Activated CD4-positive, CD25-positive, alpha-beta regulatory T cell treated with anti-CD3 and anti-CD28 coated beads, Interleukin-2, amount 50 U/mL, for 72 hours (primary cell): ENCODE results near the gene MGAT3.
"Not testable (repeated sequence)": the region's sequence is repeated elsewhere in the genome, so short reads cannot be mapped to it uniquely, and the experiment has no call there.

ENCODE experiments used
- DNase-seq: peaks from one replicate; pipeline ENCODE4 v3.0.0; 2021

Gene MGAT3

DNA sequence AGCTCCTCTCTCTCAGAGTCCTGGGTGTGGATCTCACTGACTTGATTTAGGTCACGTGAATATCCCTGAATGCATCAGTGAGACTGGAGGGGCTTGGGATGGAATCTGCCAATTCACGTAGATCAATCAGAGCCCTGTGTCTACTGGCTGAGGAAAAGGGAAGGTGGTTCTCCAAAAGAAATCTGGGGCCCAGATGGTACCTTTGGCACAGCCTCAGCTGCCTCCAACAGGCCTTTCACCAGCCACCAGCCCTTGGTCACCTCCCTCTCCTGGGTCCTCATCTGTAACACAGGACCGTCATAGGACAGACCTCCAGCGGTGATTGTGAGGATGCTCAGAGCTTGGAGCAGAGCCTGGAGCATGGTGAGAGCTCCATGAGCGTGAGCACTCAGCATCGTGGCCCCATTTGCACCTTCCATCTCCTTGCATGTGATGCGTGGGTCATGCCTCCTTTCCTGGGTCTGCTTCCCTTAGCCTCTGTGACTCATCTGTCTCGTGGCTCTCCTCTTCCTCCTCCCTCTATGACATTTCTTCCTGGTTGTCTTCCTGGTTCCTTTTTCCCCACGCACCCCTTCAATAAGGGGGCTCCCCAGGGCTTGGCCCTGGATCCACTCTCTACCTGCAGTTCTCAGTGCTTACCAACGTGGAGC lies 37.8 kb downstream of the MGAT3 start:
- DNase-seq = no peak

DNA sequence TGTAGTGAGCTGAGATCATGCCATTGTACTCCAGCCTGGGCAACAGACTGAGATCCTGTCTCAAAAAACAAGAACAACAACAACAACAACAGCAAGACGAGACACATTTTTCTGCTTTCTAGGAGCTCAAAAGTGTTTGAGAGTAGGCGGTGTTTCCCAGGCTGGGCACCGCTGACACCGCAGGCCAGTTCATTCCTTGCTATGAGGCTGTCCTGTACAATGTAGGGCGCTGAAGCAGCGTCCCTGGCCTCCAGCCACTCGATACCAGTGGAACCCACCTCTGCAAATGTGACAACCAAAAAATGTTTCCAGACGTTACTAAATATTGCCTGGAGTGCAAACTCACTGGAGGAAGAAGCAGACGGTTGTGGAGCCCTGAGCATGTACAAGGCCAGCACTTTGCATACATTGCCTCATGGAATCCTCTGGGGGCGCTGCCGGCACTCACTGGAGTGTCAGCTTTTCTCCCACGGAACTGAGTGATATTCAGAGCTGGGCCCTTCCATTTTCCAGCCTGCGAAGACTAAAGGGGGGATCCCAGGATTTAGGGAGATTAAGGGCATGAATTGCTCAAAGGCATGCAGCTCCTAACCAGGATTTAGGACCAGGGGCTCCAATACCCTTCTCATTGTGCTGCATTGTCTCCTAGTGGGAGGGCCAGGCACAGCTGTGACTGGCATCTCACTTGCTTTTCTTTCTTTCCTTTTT lies 39.5 kb downstream of the MGAT3 start:
- peak; percentile 52 for DNase-seq

DNA sequence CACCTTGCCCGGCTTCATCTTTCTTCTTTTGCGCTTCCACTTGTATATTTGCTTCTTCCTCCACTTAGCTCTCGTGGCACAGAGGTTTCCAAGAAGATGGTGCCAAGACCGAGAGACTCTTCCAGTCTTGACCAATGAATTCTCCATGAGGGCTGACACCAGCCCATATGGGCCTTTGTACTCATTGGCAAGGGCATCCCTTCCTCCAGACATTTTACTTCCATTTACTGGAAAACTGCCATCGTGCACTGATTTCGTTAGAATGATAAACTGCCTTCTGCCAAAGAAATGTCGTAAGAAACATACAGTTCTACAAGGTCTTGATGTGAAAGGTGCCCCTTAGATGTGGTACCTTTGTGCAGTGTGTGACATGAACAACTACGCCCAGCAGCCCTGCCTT lies 40.6 kb downstream of the MGAT3 start:
- DNase-seq = no peak

DNA sequence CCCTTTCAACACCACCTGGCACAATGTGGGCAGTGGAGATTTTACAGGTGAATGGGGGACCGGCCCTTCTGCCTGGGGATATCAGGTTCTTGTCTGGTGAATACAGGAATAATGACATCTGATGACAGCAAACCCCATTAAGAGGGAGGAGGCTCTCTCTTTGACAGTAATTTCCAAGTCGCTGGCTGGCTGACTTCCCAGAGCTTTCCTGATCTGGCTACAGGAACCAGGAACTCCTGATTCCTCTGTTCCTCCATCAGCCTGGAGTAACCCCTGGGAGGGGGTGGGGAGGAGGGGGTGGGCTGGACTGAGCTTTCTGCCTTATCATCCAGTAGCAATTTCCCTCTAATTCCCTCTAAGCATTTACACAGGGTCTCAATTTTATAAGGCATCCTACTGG lies 41.6 kb downstream of the MGAT3 start:
- no peak for DNase-seq

DNA sequence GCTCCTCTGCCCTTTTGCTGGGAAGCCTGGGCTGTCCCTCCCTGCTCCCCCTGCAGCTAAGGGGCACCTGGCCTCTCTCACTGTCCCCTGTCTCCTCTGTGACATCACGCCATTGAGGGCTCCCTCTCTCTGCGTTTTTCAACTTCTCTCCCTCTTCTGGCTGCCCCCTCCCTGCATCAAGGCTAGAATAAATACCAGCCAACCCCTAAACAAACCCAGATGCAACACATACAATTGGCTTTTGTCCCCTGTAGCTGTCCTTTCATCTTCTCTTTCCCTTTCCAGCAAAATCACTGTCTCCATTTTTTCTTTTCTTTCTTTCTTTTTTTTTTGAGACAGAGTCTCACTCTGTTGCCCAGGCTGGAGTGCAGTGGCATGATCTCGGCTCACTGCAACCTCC lies 42.0 kb downstream of the MGAT3 start:
- no peak for DNase-seq

DNA sequence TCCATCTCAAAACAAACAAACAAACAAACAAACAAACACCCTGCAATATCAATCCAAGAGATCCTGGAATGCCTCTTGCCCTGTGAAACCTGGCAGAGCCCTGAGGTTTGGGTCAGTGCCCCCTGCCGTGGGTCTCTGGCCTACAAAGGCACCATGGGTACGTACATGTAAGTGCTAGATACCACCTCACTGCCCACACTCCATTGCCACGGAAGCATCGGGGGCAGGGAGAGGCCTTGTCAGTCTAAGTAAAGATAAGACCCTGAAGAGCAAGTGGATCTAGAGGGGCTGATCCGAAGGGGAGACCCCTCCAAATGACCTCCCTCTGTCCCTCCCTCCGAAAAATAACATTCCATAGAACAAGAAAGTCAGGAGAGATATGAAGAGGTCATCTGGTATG lies 43.3 kb downstream of the MGAT3 start:
- no peak for DNase-seq

DNA sequence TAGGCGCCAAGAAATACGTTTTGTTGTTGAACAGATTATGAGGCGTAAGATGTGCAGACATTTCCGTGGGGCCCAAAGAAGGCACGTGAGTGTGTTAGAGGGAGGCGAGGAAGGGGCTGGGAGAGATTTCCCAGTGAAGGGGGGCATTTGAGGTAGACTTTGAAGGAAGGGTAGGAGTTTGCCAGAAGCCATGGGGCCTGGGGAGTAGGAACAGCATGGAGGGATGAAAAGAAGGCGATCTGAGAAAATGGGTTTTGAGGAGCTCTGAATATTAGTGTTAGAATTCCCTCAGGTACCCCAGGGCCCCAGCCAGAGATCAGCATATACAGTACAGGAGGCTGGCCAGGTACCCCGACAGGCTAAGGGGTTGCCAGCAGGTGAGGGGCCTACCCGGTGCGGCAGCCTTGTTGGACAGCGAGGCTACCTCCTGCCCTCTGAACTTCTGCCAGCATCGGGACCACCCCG lies 44.9 kb downstream of the MGAT3 start:
- DNase-seq = no peak

DNA sequence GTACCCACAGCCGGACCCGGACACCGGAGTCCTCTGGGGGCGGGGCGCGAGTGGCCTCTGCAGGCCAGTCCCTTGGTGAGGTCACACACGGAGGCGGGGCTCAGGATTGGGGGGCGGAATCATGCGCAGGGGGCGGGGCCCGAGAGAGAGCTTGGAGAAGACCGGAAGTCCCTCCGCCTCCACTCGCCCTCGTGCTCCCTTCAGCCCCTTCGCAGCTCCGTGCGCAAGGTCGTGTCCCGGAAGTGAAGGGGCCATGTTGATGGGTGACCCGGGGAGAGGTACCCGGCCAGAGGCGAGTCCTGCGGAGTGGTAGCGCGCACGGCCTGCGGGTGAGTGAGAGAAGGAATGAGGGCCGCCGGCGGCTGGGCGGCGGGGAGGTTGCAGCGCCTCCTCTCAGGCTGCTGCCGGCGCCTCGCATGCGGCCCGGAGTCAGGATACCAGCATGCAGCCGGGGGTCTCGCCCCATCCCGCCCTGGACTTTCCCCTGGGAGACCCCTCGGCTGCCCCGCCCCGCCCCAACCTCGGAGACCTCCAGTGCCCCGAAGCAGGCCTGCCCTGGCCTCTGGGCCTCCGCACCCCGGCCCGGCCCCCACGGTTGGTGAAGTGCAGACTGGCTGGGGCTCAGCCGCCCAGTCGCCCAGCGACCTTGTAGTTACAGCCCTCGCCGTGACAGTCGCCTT lies 45.4 kb downstream of the MGAT3 start, which contains the start of gene MIEF1:
MIEF1 (plus strand) TSS at position 182 of the 680 bp plus-strand sequence. CDS start 9,005 bp downstream, outside the sequence.
- DNase-seq = peak; percentile 96

DNA sequence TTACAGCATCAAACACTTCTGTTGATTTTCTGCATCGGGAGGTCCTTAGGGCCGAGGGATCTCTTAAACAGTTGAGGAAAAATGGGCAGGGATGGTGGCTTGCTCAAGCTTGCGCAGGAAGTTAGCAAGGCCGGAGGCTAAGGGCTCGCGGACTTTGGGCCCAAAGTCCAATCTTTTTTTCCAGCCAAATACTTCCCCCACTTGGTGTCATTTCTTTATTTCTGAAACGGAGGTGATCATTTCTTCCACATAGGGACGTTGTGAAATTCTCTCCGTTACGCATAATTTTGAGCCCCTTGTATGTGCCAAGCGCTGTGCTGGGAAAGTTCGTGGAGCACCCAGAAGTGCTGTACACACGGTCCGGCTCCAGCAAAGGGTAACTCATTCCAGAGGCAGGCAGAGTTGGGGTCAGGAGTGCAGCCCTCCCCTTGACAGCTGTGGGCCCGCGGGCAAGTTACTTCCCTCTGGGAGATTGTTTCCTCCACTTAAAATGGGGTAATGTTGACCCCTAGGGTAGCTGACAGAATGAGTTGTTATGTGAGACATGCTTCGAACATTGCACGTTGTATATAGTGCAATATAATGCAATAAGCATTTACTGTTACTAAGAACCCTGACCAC lies 46.1 kb downstream of the MGAT3 start:
- no peak for DNase-seq

DNA sequence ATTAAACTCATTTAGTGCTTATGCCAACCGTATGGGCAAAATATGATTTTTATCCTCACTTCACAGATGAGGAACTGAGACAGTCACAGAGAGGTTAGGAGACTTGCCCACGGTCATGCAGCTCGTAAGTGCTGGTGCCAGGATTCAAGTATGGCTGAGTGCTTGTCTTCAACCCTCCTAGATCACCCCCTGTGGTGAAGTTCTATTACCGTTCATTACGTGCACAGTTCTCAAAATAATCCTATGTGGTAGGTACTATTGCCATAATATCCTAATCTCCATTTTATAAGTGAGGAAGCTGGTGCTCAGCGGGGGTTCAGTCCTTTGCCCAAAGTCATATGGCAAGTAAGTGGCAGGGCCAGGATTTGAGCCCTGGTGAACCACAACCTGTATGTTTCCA lies 46.8 kb downstream of the MGAT3 start:
- DNase-seq = no peak

DNA sequence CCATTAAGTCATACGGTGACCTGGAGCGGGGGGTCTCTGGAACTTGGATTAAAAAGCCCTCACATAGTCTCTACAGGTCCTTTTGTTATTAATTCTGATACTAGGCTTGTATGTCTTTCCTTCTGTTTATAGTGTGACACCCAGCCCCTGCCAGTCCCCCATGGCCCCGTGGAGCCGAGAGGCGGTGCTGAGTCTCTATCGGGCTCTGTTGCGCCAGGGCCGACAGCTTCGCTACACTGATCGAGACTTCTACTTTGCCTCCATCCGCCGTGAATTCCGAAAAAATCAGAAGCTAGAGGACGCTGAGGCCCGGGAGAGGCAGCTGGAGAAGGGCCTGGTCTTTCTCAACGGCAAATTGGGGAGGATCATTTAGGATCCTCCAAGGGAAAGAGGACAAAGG lies 47.3 kb downstream of the MGAT3 start:
- no peak for DNase-seq

DNA sequence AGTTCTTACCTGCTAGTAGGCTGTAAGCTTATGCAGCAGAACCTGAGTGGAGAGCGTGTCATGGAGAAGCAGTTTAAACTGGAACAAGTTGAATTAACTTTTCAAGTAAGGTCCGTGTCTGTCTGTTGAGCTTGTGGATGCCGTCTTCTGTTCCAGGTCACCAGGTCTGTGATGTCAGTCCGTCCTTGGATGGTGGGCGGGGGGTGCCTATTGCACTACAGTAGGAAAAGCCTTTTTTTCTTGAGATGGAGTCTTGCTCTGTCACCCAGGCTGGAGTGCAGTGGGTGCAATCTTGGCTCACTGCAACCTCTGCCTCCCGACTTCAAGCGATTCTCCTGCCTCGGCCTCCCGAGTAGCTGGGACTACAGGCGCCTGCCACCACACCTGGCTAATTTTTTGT lies 50.2 kb downstream of the MGAT3 start:
- not testable (repeated sequence) for DNase-seq

DNA sequence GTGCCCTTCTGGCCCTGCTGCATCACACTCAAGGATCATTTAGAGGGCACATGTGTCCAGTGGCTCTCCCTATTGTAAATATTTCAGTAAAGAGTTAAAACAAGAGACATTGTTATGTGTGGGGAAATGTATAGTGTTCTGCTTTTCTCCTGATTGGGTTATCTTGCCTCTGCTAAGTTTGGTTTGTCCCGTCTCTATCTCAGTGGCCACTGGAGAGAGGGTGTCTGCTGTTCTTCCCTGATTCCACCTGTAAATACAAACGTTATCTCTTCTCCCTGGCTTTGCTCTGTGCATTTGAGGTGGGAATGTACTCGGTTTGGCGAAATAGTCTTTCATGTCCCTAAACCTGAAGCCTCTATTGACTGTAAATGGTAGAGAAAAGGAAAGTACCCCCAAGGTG lies 51.6 kb downstream of the MGAT3 start:
- no peak for DNase-seq

DNA sequence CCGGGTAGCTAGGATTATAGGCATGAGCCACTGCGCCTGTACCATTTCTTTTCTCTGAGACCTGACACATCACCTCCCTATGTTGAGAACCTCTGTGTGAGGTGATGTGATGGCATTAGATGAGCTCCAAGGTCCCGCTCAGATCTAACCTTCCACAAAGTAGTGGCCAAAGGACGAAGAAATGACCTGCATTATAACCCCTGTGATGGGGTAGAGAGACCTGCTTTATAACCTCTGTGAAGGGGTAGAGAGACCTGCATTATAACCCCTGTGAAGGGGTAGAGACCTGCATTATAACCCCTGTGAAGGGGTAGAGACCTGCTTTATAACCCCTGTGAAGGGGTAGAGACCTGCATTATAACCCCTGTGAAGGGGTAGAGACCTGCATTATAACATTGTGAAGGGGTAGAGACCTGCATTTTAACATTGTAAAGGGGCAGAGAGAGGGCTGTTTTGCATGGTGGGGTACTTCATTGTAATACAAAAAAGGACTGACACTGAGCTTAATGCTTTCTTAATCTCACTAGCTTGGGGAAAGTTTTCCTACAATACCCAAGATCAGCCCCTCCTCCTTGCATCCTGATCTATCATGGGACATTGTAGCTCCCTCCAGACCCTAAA lies 53.8 kb downstream of the MGAT3 start:
- no peak for DNase-seq

DNA sequence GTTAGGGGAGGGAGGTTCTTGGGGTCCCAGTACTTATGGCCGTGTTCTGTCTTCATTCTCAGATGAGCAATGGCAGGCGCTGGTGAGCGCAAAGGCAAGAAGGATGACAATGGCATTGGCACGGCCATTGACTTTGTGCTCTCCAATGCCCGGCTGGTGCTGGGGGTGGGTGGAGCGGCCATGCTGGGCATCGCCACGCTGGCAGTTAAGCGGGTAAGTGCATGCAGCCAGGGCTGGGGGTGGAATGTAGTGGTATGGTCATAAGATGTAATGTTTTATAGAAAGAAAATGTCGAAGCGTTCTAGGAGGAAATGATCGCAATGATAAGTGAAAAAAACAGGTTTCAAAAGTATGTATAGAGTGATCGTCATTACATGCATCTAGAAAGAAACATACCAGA lies 54.4 kb downstream of the MGAT3 start:
- no peak for DNase-seq

DNA sequence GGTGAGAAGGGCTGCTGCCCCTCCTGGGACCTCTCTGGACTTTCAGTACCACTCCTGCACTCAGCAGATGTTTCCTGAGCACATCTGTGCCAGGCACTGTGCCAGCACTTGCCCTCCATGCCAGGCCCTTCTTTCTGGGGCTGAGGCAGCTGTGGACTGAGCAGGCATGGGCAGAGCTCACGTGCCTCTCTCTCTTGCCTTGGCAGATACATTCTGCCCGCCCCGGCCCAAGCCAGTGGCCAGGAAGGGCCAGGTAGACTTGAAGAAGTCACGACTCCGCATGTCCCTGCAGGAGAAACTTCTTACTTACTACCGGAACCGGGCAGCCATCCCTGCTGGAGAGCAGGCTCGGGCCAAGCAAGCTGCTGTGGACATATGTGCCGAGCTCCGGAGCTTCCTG lies 55.2 kb downstream of the MGAT3 start:
- no peak for DNase-seq

DNA sequence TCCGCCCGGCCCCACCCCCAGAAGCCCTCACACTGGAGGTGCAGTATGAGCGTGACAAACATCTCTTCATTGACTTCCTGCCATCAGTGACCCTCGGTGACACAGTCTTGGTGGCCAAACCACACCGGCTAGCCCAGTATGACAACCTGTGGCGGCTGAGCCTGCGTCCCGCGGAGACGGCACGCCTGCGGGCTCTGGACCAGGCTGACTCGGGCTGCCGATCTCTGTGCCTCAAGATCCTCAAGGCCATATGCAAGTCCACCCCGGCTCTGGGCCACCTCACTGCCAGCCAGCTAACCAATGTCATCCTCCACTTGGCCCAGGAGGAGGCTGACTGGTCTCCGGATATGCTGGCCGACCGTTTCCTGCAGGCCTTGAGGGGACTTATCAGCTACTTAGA lies 57.0 kb downstream of the MGAT3 start:
- DNase-seq = no peak

DNA sequence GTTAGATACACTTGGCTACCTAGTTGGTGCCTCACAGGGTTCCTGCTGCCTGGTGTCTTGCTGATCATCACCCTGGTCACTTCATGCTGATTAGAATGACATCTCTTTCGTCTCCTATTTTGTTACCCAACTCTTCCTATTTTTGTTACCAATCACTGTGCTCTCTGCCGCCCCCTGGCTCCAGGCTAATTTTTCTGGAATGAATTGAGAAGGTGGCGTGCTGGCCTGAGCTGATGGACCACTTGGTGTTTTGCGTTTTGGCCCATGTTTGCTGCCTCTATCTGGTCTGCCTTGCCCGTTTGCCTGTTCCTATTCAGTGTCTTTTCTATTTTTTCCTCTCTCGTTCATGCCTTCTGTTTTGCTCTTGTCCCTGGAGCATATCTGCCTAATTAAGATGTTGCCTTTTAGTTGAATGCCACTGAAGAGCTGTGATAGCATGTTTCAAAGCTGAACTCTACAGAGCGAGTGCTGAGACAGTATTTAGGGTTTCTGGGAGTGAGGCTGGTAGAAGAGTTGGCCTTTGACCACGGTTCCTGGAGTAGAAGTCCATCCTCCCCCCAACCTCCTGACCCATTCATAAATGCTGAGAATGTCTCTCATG lies 57.7 kb downstream of the MGAT3 start:
- no peak for DNase-seq

DNA sequence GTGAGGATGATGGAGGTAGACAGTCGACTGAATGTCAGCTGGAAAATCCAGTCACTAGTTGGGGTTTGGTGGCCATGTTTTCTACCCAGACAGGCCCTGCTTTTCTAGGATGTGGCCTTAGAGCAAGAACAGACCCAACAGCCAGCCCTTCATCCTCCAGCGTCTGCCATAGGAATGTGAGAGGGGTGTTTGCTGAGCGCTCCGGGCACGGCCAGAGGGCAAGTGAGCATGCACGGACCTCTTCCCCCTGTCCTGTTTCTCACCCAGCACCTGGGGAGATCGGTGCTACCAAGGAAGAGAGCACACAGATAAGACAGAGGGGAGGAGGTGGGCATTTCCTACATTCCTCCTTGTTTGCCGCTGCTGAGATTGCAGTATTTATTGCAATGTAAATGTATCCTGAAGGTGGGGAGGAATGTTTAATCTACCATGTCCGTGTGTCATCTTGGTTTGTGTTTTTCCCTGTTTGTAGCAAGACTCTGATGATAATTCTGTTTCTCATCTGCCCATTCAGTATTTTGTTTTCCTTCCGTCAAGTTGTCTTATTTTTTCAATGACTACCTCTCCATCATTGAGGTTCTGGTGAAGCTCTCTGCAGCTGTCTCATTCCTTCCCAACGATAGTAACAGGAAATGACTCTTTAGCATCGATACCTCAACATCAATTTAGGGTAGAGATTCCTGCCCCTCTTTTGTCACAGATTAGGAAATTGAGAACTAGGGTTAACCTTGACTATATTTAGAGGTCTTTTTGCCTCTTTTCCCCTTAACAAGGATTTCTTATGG lies 58.6 kb downstream of the MGAT3 start:
- DNase-seq = no peak

DNA sequence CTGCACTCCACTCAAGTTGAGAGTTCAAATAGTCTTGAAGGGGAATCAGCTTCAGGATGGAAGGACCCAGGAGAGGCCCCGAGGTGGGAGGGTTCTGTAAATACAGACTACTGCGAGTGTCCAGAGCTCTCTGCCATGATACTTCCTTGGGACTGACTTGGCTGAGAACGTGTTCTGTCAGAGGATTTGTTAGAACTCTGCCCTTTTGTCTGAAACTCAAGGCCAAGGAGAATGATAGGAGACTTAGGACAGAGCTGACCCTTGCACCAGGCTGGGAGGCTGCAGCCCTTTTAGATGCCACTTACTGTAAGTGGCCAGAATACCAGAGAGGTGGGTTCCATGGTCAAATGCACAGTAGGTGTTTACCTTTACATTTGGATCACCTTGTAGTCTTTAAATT lies 60.7 kb downstream of the MGAT3 start:
- DNase-seq = no peak

DNA sequence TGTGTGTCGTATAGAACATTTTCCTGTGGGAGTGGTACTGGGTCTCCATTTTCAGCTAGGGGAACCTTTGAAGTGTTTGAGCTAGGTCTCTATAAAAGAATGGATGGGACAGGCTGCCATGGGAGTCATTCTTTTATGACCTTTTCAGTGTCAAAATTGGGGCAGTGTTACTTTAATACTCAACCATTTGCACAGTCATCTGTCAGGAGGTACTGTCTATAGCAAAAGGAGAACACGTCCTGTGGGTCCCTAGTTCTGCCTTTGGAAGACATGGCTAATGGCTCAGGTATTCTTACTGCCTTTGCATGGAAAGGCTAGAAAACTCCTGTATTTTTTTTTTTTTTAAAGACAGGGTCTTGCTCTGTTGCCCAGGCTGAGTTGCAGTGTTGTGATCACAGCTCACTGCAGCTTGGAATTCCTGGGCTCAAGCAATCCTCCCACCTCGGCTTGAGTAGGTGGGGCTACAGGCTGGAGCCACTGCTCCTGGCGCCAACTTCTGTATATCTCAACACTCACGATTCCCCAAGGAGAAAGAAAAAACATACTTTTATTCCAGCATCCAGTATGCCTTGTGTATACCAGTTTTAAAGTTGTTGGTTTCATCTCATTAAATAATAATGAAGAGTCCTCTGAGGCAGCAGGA lies 61.5 kb downstream of the MGAT3 start:
- no peak for DNase-seq
